A673 (cell line): ENCODE measurements around the gene BBX.

Source experiments
- EZH2 ChIP-seq: fragments of 200-600 bp; sonication (generic); IDR thresholded peaks from 2 replicates; pipeline ENCODE4 v1.6.1; 2017; ENCODE audit warnings: borderline replicate concordance, low read depth, mild to moderate bottlenecking, mixed read lengths, antibody characterized with exemption, low read length; ENCODE audit not compliant: poor library complexity, severe bottlenecking
- TF ChIP-seq, protein P1 (sequence below): fragments of 300-800, 200-600 bp; sonication (generic); conservative IDR thresholded peaks from 2 replicates; pipeline ENCODE4 v1.5.1; 2017; ENCODE audit warnings: low read depth, mild to moderate bottlenecking, antibody characterized with exemption, low read length, moderate library complexity, mixed read lengths

- TF ChIP-seq, protein P1, sequence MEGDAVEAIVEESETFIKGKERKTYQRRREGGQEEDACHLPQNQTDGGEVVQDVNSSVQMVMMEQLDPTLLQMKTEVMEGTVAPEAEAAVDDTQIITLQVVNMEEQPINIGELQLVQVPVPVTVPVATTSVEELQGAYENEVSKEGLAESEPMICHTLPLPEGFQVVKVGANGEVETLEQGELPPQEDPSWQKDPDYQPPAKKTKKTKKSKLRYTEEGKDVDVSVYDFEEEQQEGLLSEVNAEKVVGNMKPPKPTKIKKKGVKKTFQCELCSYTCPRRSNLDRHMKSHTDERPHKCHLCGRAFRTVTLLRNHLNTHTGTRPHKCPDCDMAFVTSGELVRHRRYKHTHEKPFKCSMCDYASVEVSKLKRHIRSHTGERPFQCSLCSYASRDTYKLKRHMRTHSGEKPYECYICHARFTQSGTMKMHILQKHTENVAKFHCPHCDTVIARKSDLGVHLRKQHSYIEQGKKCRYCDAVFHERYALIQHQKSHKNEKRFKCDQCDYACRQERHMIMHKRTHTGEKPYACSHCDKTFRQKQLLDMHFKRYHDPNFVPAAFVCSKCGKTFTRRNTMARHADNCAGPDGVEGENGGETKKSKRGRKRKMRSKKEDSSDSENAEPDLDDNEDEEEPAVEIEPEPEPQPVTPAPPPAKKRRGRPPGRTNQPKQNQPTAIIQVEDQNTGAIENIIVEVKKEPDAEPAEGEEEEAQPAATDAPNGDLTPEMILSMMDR: no peak
- no peak for TF ChIP-seq EZH2
Observed at GRCh38 chr3:107680698-107681097, 157.9 kb downstream of the BBX start.
